NCI-H526 (cell line): ENCODE results near the gene BARX1.
"Not testable (repeated sequence)": the region's sequence is repeated elsewhere in the genome, so short reads cannot be mapped to it uniquely, and the experiment has no call there.

Experiments
- DNase-seq, 2 experiments: peaks; one replicate each; lab custom pipeline; 2025; lab: John Stamatoyannopoulos, UW

Gene BARX1

DNA sequence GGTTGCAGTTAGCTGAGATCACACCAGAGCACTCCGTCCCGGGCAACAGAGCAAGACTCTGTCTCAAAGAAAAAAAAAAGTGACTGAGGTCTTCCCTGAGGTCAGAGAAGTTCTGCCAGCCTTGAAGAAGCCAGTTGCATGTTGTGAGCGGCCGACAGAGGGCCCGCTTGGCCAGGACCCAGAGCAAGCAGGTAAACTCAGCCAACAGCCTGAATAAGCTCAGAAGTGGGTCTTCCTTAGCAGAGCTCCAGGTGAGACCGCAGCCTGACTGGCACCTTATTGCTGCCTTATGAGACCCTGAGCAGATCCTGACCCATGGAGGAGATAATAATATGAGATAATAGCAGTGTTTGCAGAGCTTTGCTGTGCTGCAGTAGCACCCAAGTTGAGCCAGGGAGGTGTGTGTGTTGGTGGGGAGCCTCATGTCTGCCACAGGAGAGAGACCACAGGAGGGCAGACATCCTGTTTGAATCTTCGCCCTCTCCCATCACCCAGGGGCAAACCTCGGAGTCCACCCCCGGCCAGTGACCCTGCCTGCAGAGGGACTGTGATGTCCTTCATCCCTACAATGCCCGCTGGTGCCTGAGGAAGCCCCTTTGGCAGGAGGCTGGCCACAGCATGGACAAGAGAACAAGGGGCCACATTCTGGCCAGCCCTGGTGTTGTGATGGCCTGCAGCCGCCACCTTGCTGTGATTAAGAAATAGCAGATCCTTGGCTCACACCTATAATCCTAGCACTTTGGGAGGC, 10.8 kb upstream of the BARX1 start:
- no peak for DNase-seq

DNA sequence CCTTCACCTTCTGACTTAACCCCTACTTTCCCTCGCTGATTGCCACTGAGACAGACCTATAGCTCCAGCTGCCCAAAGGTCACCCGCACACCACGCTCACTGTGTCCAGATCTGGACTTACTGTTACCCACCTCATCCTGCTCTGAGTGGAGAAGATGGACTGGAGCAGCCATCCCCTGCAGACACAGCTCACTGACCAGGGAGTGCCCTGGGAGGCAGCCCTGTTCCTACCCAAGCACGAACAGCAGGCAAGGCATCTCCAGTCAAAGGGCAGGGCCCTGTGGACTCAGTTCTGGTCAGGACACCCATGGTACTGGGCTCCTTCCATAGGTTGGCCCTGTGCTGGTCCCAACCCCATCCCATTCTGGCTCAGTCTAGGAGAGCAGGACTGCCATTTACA, 9.5 kb upstream of the BARX1 start:
- DNase-seq, result no peak

DNA sequence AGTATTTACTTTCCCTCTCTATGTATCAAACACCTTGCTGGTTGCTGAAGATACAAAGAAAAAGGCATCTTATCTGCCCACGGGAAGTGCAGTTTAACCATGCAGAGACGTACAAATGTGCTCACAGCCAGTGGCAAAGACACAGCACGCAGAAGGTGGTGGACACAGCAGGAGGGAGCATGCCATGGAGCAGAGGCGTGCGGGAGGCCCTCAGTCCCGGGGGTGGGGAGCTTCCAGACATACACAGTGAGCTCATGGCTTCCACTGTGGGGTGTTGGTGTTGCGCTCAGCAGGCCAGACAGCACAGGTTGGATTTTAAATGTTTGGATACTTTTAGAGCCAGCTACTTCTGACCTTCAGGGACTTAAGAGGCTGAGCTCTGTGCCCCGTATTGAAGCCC, 8.8 kb upstream of the BARX1 start:
- DNase-seq, result no peak

DNA sequence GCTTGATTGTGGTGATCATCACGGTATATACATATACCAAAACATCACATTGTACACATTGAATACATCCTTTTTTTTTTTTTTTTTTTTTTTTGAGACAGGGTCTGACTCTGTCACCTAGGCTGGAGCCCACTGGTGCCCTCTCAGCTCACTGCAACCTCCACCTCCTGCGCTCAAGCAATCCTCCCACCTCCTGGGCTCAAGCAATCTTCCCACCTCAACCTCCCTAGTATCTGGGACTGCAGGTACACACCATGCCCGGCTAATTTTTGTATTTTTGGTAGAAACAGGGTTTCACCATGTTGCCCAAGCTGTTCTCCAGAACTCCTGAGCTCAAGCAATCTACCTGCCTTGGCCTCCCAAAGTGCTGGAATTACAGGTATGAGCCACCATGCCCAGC, 8.3 kb upstream of the BARX1 start:
- DNase-seq, result not testable (repeated sequence)

DNA sequence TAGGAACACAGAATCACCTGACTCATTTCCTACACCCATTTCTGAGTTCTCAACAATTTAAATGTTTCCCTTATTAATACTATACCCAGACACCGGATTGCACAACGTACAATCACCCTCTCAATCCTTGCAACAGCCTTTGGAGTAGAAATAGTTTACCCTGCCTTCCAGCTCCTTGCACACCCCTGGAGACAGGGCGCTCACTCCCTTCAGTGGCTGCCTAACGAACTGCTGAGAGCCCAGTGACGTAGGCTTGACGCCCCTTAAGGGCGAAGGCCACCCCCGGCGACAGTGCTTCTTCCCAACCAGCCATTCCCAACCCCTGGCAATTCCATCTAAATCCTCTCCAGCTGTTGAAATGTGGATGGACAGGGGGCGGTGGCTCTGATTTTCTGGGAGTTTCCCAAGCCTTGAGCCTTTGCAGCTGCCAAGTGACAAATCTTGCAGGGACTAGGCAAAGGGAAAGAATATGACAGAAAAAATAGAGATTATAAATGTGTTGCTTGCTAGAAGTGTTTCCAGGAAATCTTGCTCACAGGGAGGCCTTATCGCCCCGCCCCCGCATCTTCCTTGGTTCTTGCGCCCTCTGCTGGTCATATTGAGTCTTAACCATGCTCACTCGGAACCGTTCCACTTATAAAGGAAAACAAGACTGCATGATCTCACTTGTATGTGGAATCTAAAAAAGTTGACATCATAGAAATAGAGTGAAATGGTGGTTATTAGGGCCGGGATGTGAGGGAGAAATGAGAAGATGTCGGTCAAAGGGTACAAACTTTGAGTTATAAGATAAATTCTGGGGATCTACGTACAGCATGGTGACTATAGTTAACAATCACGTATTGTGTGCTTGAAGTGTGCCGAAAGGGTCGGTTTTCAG, 7.6 kb upstream of the BARX1 start:
- DNase-seq, result peak; percentile 34 to 81

DNA sequence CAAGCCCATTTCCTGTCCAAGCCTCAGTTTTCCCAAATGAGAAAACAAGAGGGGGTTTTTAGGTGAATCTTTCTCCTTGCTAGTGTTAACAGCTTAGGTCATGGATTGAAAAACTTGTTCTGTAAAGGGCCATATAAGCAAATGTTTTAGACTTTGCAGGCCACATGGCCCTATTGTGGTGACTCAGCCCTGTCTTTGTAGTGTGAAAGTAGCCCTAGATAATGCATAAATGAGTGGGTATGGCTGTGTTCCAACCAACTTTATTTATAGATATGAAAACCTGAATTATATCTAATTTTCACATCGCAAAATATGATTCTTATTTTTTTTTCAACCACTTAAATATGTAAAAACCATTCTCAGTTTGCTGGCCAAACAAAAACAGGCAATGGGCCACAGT, 6.9 kb upstream of the BARX1 start:
- DNase-seq, result no peak

- DNase-seq, result no peak
Measured at GRCh38 chr9:93960971-93961841, 6.1 kb upstream of the BARX1 start.

DNA sequence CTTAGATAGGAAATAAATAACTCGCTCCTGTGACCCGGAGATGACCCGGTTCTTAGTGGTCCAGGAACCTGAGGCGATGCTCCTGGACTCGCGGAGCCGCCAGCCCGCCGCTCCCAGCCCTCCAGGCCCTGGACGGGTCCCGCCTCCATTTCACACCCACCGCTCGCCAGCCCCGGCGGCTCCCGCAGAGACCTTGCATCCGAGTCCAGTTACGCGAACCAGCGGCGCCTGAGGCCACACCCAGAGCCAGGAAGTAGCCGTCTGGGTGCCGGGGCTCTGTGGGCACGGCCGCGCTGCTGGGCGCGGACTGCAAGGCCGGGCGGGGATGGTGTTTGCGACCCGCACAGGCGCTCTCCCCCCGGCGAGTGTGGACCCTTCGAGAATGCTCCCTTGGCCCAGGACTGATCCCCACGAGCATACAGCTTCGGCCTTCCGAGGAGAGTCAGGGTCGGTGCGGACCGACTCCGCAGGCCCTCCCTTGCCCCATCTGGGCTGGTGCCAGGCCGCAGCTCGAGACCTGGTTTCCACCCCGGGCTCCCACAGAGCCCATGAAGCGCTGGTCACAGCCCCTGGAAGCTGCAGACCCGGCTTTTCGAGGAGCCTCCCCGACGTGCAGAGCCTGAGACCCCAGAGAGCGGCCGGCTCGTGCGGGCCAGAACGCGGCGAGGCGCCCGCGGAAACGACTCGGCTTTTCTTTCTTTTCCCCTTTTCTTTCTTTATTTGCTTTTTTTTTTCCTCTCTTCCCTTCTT, 5.2 kb upstream of the BARX1 start:
- no peak for DNase-seq

DNA sequence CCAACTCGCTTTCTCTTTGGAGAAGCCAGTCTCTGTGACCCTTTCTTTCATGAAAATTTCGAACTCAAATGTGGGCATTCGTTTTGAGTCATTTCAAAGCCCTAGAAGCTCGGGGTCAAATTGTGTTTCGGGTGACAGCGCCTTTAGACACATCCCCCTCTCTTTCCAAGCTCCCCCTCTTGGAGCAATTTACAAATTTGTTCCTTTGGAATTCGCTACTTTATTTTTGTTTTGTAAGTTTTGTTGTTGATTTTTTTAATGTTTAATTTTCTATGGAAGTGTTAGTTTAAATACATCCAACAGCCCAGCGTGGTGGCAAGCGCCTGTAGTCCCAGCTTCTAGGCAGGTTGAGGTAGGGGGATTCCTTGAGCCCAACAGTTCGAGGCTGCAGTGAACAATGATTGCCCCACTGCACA, 4.6 kb upstream of the BARX1 start:
- no peak for DNase-seq

GRCh38 chr9:93958819-93959682, 3.9 kb upstream of the BARX1 start:
- DNase-seq, result peak in 1 of 2 experiments; percentile 19

- DNase-seq, result peak in 1 of 2 experiments; percentile 36
Measured at GRCh38 chr9:93958121-93958818, 3.1 kb upstream of the BARX1 start.

GRCh38 chr9:93955981-93956784, 1.0 kb upstream of the BARX1 start:
- DNase-seq, result no peak

DNA sequence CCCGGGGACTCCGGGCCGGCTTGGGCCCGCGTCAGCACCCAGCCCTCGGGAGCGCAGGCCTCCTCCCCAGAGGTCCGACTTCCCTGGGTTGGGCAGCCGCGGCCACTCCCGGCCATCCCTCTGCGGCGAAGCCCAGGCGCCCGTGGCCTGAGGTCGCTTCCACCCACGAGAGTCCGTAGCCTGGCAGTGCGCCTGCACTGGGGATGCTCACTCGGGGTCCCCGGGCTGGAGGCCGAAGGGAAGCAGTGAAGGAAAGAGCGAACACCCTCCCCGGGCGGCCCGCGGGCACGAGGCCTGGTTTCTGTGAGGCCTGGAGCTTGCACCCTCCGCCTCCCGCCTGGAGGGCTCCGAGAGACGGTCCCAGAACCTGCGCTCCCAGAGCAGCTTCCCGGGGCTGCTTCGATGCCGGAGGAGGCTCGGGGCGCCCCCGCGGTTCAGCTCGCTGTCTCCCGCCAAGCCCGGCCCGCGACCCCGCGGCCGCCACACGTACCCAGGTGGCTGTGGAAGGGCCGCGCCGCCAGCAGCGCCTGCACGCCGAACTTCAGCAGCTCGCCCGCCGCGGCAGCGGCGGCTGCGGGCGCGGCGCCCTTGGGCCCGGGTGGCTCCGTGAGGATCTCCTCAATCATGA, 607 bp downstream of the BARX1 start:
- peak in 1 of 2 experiments; percentile 70 for DNase-seq

- DNase-seq, result peak in 1 of 2 experiments; percentile 49
Measured at GRCh38 chr9:93953496-93954433, 1.4 kb downstream of the BARX1 start.

DNA sequence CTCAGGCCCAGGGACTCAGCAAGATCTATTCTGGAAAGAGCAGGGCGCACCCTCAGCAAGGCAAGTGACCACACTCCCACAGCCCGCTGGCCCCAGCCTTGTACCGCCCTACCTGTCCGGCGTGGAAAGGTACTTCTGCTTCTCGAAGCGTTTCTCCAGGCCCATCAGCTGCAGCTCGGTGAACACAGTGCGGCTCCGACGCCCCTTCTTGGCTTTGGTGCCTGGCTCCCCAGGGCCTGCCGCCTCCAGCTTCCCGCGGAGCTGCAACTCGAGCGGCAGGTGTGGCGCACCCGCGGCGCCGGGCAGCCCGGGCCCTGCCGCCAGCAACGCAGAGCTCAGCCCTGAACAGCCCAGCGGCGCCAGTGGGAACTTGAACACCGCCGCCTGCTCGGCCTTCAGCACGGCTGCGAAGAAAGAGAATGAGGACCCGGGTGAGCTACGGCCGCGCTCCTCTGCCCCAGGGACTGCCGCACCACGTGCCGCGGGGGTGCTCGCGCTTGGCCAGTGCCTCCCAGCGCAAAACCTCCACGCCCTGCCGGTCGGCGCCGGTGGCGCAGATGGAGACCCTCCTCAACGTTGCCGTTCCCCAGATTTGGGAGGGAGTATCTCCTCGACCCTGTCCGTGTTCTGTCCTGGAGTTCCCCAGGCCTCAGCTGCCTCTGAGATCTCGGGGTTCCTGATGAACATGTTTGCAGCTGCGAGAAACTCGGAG, 2.2 kb downstream of the BARX1 start:
- peak in 1 of 2 experiments; percentile 64 for DNase-seq

DNA sequence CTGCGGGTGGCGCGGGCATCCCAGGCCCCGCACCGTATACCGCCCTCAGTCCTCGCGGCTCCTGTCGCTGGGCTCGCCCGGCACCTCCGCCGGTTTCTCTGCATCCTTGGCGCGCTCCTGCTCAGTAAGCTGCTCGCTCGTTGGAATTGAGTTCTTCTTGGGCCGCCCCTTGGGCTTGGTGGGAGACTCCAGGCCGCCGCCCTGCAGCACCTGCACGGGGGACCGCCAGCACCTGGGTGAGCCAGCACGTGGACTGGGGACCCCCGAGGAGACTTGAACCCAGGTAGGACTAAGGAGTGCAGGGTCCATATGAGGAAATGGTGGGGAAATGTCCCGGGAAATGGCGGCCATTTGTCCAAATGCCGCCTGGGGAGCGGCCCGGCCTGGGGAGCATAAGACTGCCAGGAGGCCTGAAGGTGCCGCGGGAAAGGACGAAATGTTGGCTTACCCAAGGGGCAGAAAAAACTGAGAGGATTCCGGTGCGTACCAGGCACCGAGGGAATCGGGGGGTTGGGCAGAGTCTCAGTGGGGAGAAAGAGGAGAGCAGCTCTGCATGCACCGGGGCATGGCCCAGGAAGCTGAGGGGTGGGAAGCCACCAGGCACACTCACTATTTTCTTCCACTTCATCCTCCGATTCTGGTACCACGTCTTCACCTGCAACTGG, 2.9 kb downstream of the BARX1 start:
- DNase-seq, result no peak
